ENCODE measurements around the gene EPG5. TPM values are rescaled to one million over a fixed set of nuclear protein-coding genes. Genes with fewer than 3 reads are reported as not detected.

The EPG5 gene
- total and polyA plus RNA-seq, 2 donors from 2014 or later, result 4.8 to 32.5 TPM

GRCh38 chr18:45951016-45951714 lies 16.0 kb downstream of the EPG5 start:
- FAIRE-seq (no peak), DNase-seq (no peak)
- Histone ChIP-seq H3K4me1 (ENCODE audit: control insufficient read depth in 2 of 3, insufficient read depth in 2 of 3, low read depth in 1 of 3, low read length in 3 of 3) (no peaks in the 10 kb centered on the region), H3K4me3 (ENCODE audit: low read length in 3 of 3) (no peak overlapping the region), H3K27me3 (ENCODE audit: control insufficient read depth, insufficient read depth, low read length) (no peaks in the 10 kb centered on the region), H3K36me3 (ENCODE audit: control insufficient read depth in 2 of 3, insufficient read depth in 3 of 3, low read length in 3 of 3) (peaks cover 8 to 53% (median 40%) of the 10 kb centered on the region in 3 donors), H3K9ac (ENCODE audit: low read length in 3 of 3) (no peak overlapping the region), H3K27ac (ENCODE audit: low read depth in 2 of 2, low read length in 2 of 2) (no peak overlapping the region), H3K9me3 (ENCODE audit: control insufficient read depth in 2 of 3, insufficient read depth in 1 of 3, low read length in 3 of 3) (no peaks in the 10 kb centered on the region)
- no peak for TF ChIP-seq CTCF (IDR thresholded peaks at IDR 0.05; ENCODE audit: borderline replicate concordance, extremely low read depth, insufficient read depth)
- intact Hi-C loops (cut with DNase I), result no loop called here

- Histone ChIP-seq H3K27me3 (ENCODE audit: control insufficient read depth, insufficient read depth, low read length) (no peaks in the 10 kb centered on the region), H3K9me3 (ENCODE audit: control insufficient read depth in 2 of 3, insufficient read depth in 1 of 3, low read length in 3 of 3) (no peaks in the 10 kb centered on the region), H3K4me1 (ENCODE audit: control insufficient read depth in 2 of 3, insufficient read depth in 2 of 3, low read depth in 1 of 3, low read length in 3 of 3) (no peaks in the 10 kb centered on the region), H3K4me3 (ENCODE audit: low read length in 3 of 3) (no peak overlapping the region), H3K9ac (ENCODE audit: low read length in 3 of 3) (no peak overlapping the region), H3K36me3 (ENCODE audit: control insufficient read depth in 2 of 3, insufficient read depth in 3 of 3, low read length in 3 of 3) (peaks cover 8 to 58% (median 39%) of the 10 kb centered on the region in 3 donors), H3K27ac (ENCODE audit: low read depth in 2 of 2, low read length in 2 of 2) (no peak overlapping the region)
- intact Hi-C loops (cut with DNase I), result no loop called here
- no peak for FAIRE-seq
- no peak for DNase-seq
- TF ChIP-seq CTCF (IDR thresholded peaks at IDR 0.05; ENCODE audit: borderline replicate concordance, extremely low read depth, insufficient read depth), result no peak
These were observed 21.5 kb downstream of the EPG5 start for GRCh38 chr18:45945669-45946068.

GRCh38 chr18:45940724-45941123 lies 26.4 kb downstream of the EPG5 start:
- H3K4me3 ChIP-seq (ENCODE audit: low read length in 3 of 3), result no peak overlapping the region
- TF ChIP-seq CTCF (IDR thresholded peaks at IDR 0.05; ENCODE audit: borderline replicate concordance, extremely low read depth, insufficient read depth), result no peak
- no peak overlapping the region for H3K9ac ChIP-seq (ENCODE audit: low read length in 3 of 3)
- peaks cover 4 to 50% (median 35%) of the 10 kb centered on the region in 3 donors for H3K36me3 ChIP-seq (ENCODE audit: control insufficient read depth in 2 of 3, insufficient read depth in 3 of 3, low read length in 3 of 3)
- H3K27ac ChIP-seq (ENCODE audit: low read depth in 2 of 2, low read length in 2 of 2), result no peak overlapping the region
- H3K4me1 ChIP-seq (ENCODE audit: control insufficient read depth in 2 of 3, insufficient read depth in 2 of 3, low read depth in 1 of 3, low read length in 3 of 3), result no peaks in the 10 kb centered on the region
- DNase-seq, result no peak
- no peak for FAIRE-seq
- intact Hi-C loops (cut with DNase I), result no loop called here
- no peaks in the 10 kb centered on the region for H3K27me3 ChIP-seq (ENCODE audit: control insufficient read depth, insufficient read depth, low read length)
- no peaks in the 10 kb centered on the region for H3K9me3 ChIP-seq (ENCODE audit: control insufficient read depth in 2 of 3, insufficient read depth in 1 of 3, low read length in 3 of 3)

All from kidney (tissue), 14 donors.